GM23338 (cell line): ENCODE results near the gene KIF2A. TPM values are rescaled to one million over a fixed set of nuclear protein-coding genes. Genes with fewer than 3 reads are reported as not detected.

Experiments
- ATAC-seq: fragments of 200-7000 bp; cut with Tn5 transposase; 3 replicates; pipeline ENCODE4 v1.9.1; 2020
- DNase-seq: peaks from one replicate; pipeline ENCODE4 v3.0.0-alpha.2; 2015; ENCODE audit warnings: low spot score
- H2AFZ ChIP-seq: fragments of 200-600 bp; sonication (generic); 2 replicates; pipeline ENCODE4 v1.8.0; 2016; ENCODE audit warnings: antibody characterized with exemption, mild to moderate bottlenecking, moderate library complexity
- H3F3A ChIP-seq: fragments of 200-600 bp; sonication (generic); replicated peaks from 2 replicates; pipeline ENCODE4 v1.8.0; 2017; ENCODE audit warnings: antibody characterized with exemption, mixed run types, low read depth
- H3K27ac ChIP-seq: fragments of 200-600 bp; sonication (generic); 2 replicates; pipeline ENCODE4 v1.6.1; 2016; ENCODE audit warnings: low read depth
- H3K27me3 ChIP-seq: fragments of 200-600 bp; sonication (generic); 2 replicates; pipeline ENCODE4 v1.8.0; 2016; ENCODE audit warnings: mild to moderate bottlenecking, mixed run types, moderate library complexity; ENCODE audit not compliant: insufficient read depth
- H3K36me3 ChIP-seq: fragments of 200-600 bp; sonication (generic); 2 replicates; pipeline ENCODE4 v1.8.0; 2016; ENCODE audit warnings: mild to moderate bottlenecking; ENCODE audit not compliant: insufficient read depth
- H3K4me1 ChIP-seq: fragments of 200-600 bp; sonication (generic); 2 replicates; pipeline ENCODE4 v1.8.0; 2016; ENCODE audit warnings: mild to moderate bottlenecking, moderate library complexity; ENCODE audit not compliant: insufficient read depth
- H3K4me2 ChIP-seq: fragments of 200-600 bp; sonication (generic); 2 replicates; pipeline ENCODE4 v1.7.1; 2017; ENCODE audit warnings: mixed run types
- H3K4me3 ChIP-seq: fragments of 200-600 bp; sonication (generic); 2 replicates; pipeline ENCODE4 v1.6.1; 2016; ENCODE audit warnings: mixed run types
- H3K79me2 ChIP-seq: fragments of 200-600 bp; sonication (generic); replicated peaks from 2 replicates; pipeline ENCODE4 v1.8.0; 2017; ENCODE audit warnings: mild to moderate bottlenecking; ENCODE audit not compliant: insufficient read depth
- H3K9me2 ChIP-seq: fragments of 200-600 bp; sonication (generic); 2 replicates; pipeline ENCODE4 v1.8.0; 2017; ENCODE audit not compliant: insufficient read depth
- H4K20me1 ChIP-seq: fragments of 200-600 bp; sonication (generic); replicated peaks from 2 replicates; pipeline ENCODE4 v1.8.0; 2017; ENCODE audit warnings: mild to moderate bottlenecking; ENCODE audit not compliant: insufficient read depth
- H3K27ac Mint-ChIP-seq: 2 replicates; pipeline ENCODE4 v1.8.0; 2020; ENCODE audit warnings: inconsistent platforms, mild to moderate bottlenecking, moderate library complexity, mixed read lengths
- H3K27me3 Mint-ChIP-seq: 3 replicates; pipeline ENCODE4 v1.8.0; 2022; ENCODE audit warnings: low read depth, mild to moderate bottlenecking, moderate library complexity, mixed read lengths, inconsistent platforms; ENCODE audit not compliant: insufficient read depth, poor library complexity
- H3K36me3 Mint-ChIP-seq: 3 replicates; pipeline ENCODE4 v1.8.0; 2021; ENCODE audit warnings: low read depth, mild to moderate bottlenecking, inconsistent platforms, moderate library complexity, mixed read lengths
- H3K4me1 Mint-ChIP-seq: 3 replicates; pipeline ENCODE4 v1.8.0; 2020; ENCODE audit warnings: mild to moderate bottlenecking, inconsistent platforms, mixed read lengths
- H3K4me3 Mint-ChIP-seq: 3 replicates; pipeline ENCODE4 v1.8.0; 2021; ENCODE audit warnings: moderate library complexity, mild to moderate bottlenecking, inconsistent platforms, mixed read lengths
- H3K9me3 Mint-ChIP-seq: 3 replicates; pipeline ENCODE4 v1.8.0; 2020; ENCODE audit warnings: moderate library complexity, mild to moderate bottlenecking, inconsistent platforms, mixed read lengths
- CREB1 ChIP-seq: fragments of 250-450 bp; sonication (Bioruptor Pico); IDR thresholded peaks from 2 replicates; pipeline ENCODE4 v1.5.0; 2020; ENCODE audit warnings: low read depth, mild to moderate bottlenecking, moderate library complexity
- EZH2 ChIP-seq: fragments of 200-600 bp; sonication (generic); IDR thresholded peaks from one replicate; pipeline ENCODE4 v1.8.0; 2017; ENCODE audit warnings: antibody characterized with exemption, mild to moderate bottlenecking, low read depth; ENCODE audit not compliant: unreplicated experiment
- EZH2phosphoT487 ChIP-seq: fragments of 200-600 bp; sonication (generic); IDR thresholded peaks from one replicate; pipeline ENCODE4 v1.8.1; 2018; ENCODE audit warnings: antibody characterized with exemption; ENCODE audit not compliant: unreplicated experiment
- JUNB ChIP-seq: IDR thresholded peaks from one replicate; pipeline ENCODE4 v1.6.1; 2016; ENCODE audit warnings: antibody characterized with exemption; ENCODE audit not compliant: unreplicated experiment
- NANOG ChIP-seq: IDR thresholded peaks from 2 replicates; pipeline ENCODE4 v1.6.1; 2016; ENCODE audit warnings: antibody characterized with exemption, borderline replicate concordance
- POLR2AphosphoS5 ChIP-seq: IDR thresholded peaks from 2 replicates; pipeline ENCODE4 v1.6.1; 2016; ENCODE audit warnings: antibody characterized with exemption, low read depth
- REST ChIP-seq: IDR thresholded peaks from one replicate; pipeline ENCODE4 v1.6.1; 2018; ENCODE audit warnings: antibody characterized with exemption; ENCODE audit not compliant: unreplicated experiment
- ZNF114 ChIP-seq: fragments of 250-450 bp; sonication (Bioruptor Pico); IDR thresholded peaks from 2 replicates; pipeline ENCODE4 v1.5.0; 2020; ENCODE audit warnings: mild to moderate bottlenecking, moderate library complexity
- ZNF462 ChIP-seq: fragments of 250-450 bp; sonication (Bioruptor Pico); IDR thresholded peaks from 2 replicates; pipeline ENCODE4 v1.5.0; 2020; ENCODE audit warnings: mild to moderate bottlenecking, moderate library complexity
- polyA plus RNA-seq: library from polyadenylated mRNA; unstranded; fragments of >200 nt; fragmentation: Nextera tagmentation; extraction: Ambion mirVana; gene quantifications from 2 replicates; pipeline ENCODE4 v1.2.1, GENCODE V29; 2016
- total RNA-seq: library from RNA; depleted of rRNA; stranded (reverse); fragments of >200 nt; shearing (Covaris generic); gene quantifications from 2 replicates; pipeline ENCODE4 v1.2.3, GENCODE V29; 2014

Gene KIF2A
- total and polyA plus RNA-seq, 2 experiments from 2014 or later: 120 to 122 TPM

GRCh38 chr5:62342476-62342837 is 36.5 kb downstream of the KIF2A start:
- Mint-ChIP-seq H3K27ac (no peak overlapping the region), H3K9me3 (no peaks in the 10 kb centered on the region), H3K4me3 (no peak overlapping the region), H3K27me3 (no peaks in the 10 kb centered on the region), H3K4me1 (peaks cover 2% of the 10 kb centered on the region), H3K36me3 (peaks cover 3% of the 10 kb centered on the region; the same call in 2 of the 3 replicates)
- TF ChIP-seq EZH2: no peak
- Histone ChIP-seq H3K4me3 (no peak overlapping the region), H3F3A (no peaks in the 10 kb centered on the region), H3K36me3 (no peaks in the 10 kb centered on the region), H3K9me2 (no peaks in the 10 kb centered on the region), H3K27ac (no peak overlapping the region), H2AFZ (no peak overlapping the region), H3K4me1 (no peaks in the 10 kb centered on the region), H3K79me2 (peaks cover 98% of the 10 kb centered on the region), H3K4me2 (no peak overlapping the region), H3K27me3 (no peaks in the 10 kb centered on the region), H4K20me1 (peaks cover 46% of the 10 kb centered on the region)
- ATAC-seq (no peak), DNase-seq (no peak)

- Mint-ChIP-seq H3K4me3 (no peak overlapping the region), H3K27ac (no peak overlapping the region), H3K27me3 (no peaks in the 10 kb centered on the region), H3K9me3 (no peaks in the 10 kb centered on the region), H3K36me3 (peaks cover 7% of the 10 kb centered on the region), H3K4me1 (peaks cover 2% of the 10 kb centered on the region)
- H3K4me2 ChIP-seq: no peak overlapping the region
- DNase-seq (no peak), ATAC-seq (no peak)
- H3K27me3 ChIP-seq: no peaks in the 10 kb centered on the region
- H2AFZ ChIP-seq: no peak overlapping the region
- H3K4me1 ChIP-seq: no peaks in the 10 kb centered on the region
- H3K27ac ChIP-seq: no peak overlapping the region
- no peaks in the 10 kb centered on the region for H3K9me2 ChIP-seq
- peaks cover 4% of the 10 kb centered on the region; the same call in 1 of the 2 replicates for H3K36me3 ChIP-seq
- H4K20me1 ChIP-seq: peaks cover 38% of the 10 kb centered on the region
- peaks cover 97% of the 10 kb centered on the region for H3K79me2 ChIP-seq
- TF ChIP-seq EZH2phosphoT487 (no peak), ZNF114 (no peak), POLR2AphosphoS5 (no peak), ZNF462 (CRISPR knock-in tag) (no peak), NANOG (no peak), EZH2 (no peak), JUNB (no peak), CREB1 (CRISPR knock-in tag) (no peak), REST (no peak)
- H3K4me3 ChIP-seq: no peak overlapping the region
- no peaks in the 10 kb centered on the region for H3F3A ChIP-seq
These were observed 37.4 kb downstream of the KIF2A start for GRCh38 chr5:62343428-62343827.
